Astrocyte of the spinal cord (primary cell): Measurements from ENCODE around the gene FNDC3B.

ENCODE experiments used
- DNase-seq: peaks from one replicate; pipeline ENCODE4 v3.0.0; 2011; ENCODE audit warnings: low read depth, low spot score
- H3K4me3 ChIP-seq: 2 replicates; pipeline ENCODE4 v1.5.1; 2011; ENCODE audit warnings: low read depth, mild to moderate bottlenecking, low read length, moderate library complexity
- in situ Hi-C: cut with HindIII; loops from 2 replicates; pipeline ENCODE4 v1.10.0; 2017; ENCODE audit warnings: low sequenced_read_pairs
- TF ChIP-seq, protein P1 (sequence below): IDR thresholded peaks from 2 replicates; pipeline ENCODE4 v1.5.1; 2012; ENCODE audit warnings: low read depth, mild to moderate bottlenecking, low read length, inconsistent platforms

Gene FNDC3B

DNA sequence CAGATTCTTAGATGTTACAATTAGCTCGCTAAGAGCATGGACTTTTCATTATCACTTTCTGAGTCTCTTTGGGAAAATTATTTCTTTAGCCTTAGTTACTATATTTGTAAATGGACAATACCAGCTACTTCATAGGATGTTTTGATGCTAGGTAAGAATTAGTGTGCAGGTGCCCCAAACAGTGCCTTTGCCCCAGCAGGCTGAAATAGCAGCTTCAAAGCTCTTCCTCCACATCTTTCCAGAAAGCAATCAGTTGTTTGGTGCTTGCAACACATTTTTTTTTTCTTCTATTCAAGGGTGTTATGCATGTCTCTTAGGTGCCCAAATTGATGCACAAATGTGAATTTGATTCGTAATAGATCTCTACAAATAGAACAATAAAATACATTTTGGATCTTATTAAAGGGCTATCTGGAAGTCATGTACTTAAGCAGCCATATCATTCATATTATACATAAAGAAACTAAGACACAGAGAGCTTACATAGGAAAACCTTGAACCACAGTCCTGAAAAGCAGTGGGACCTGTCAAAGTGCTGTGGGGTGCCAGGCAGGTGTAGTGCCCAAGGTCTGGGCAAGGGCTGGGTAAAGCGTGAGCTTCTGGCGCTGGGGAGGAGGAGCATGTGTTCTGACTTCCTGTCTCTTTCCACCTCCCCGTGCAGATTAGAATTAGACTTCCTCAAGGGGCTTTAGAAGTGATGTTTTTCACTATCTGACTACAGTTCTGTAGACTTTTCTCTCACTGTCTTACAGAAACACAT is 62.9 kb downstream of the FNDC3B start:
- DNase-seq = no peak
- H3K4me3 ChIP-seq = no peak overlapping the region
- in situ Hi-C loops = no loop called here
- TF ChIP-seq, protein P1, sequence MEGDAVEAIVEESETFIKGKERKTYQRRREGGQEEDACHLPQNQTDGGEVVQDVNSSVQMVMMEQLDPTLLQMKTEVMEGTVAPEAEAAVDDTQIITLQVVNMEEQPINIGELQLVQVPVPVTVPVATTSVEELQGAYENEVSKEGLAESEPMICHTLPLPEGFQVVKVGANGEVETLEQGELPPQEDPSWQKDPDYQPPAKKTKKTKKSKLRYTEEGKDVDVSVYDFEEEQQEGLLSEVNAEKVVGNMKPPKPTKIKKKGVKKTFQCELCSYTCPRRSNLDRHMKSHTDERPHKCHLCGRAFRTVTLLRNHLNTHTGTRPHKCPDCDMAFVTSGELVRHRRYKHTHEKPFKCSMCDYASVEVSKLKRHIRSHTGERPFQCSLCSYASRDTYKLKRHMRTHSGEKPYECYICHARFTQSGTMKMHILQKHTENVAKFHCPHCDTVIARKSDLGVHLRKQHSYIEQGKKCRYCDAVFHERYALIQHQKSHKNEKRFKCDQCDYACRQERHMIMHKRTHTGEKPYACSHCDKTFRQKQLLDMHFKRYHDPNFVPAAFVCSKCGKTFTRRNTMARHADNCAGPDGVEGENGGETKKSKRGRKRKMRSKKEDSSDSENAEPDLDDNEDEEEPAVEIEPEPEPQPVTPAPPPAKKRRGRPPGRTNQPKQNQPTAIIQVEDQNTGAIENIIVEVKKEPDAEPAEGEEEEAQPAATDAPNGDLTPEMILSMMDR = no peak

DNA sequence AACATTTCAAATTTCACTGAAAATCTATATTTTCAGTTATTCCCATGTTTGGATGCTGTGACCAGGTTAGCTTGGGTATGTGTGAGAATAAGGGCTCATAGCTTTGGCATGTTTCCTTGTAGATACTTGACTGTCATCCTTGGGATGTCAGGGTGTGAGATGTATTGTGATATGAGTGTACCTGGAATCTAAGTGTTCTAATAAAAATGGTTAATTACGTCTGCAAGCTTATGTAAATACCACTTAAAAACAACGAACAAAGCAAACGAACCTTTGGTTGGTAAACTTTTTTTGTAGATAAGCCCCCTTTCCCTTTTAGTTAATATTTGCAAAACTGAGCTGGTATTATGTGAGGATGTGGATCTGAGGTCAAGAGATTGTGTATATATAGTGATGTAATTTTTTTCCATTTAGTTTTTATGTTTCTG is 63.5 kb downstream of the FNDC3B start:
- no peak overlapping the region for H3K4me3 ChIP-seq
- TF ChIP-seq, protein P1 = no peak
- no peak for DNase-seq
- in situ Hi-C loops = no loop called here

- peak; percentile 84 for DNase-seq
- H3K4me3 ChIP-seq = no peak overlapping the region
- TF ChIP-seq, protein P1 = no peak
- in situ Hi-C loops = no loop called here
Observed at GRCh38 chr3:172103724-172104123, 64.3 kb downstream of the FNDC3B start.

DNA sequence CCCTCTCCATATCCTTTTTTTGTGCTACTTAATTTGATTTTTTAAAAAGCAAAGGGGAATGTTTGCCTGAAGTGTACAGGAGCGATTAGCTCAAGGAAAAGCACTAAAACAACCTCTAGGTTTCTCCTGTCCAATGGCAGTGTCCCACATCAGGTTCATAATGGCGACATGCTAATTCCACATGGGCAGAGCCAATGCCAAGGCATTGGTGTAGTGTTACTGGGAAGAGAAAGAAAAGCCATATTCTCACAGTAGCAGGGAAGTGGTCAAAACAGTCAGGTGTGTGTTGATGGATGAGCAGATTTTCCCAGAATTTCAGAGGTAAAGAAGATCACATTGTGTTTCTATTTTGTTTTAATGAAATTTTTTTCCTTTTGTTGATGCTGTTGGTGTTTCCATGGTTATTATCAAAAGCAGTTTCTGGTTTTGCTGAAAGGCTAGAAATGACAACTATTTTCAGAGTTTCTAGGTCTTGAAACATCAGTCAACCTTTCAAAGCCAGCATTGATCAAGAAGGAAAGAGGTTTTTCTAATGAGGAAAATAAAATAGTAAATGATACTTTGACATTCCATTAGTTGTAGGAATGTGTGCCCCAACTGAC is 65.2 kb downstream of the FNDC3B start:
- peak; percentile 51 for DNase-seq
- TF ChIP-seq, protein P1 = no peak
- no peak overlapping the region for H3K4me3 ChIP-seq
- in situ Hi-C loops = no loop called here

GRCh38 chr3:172106037-172106954 is 66.9 kb downstream of the FNDC3B start:
- TF ChIP-seq, protein P1 = no peak
- no peak for DNase-seq
- in situ Hi-C loops = no loop called here
- H3K4me3 ChIP-seq = no peak overlapping the region

- in situ Hi-C loops = no loop called here
- TF ChIP-seq, protein P1 = no peak
- no peak for DNase-seq
- no peak overlapping the region for H3K4me3 ChIP-seq
Observed at GRCh38 chr3:172106989-172107388, 67.6 kb downstream of the FNDC3B start.
